OCI-LY1 (cell line): ENCODE data around the gene USP47.

ENCODE experiments used
- H2AFZ ChIP-seq: fragments of 200-600 bp; sonication (generic), shearing (Covaris generic); 2 replicates; pipeline ENCODE4 v1.6.0; 2014; ENCODE audit warnings: antibody characterized with exemption, mild to moderate bottlenecking, low read length
- H3F3A ChIP-seq: fragments of 200-600 bp; sonication (generic), shearing (Covaris generic); 2 replicates; pipeline ENCODE4 v1.6.0; 2014; ENCODE audit warnings: mild to moderate bottlenecking, antibody characterized with exemption, low read length, moderate library complexity; ENCODE audit not compliant: insufficient read depth
- H3K27ac ChIP-seq: fragments of 200-600 bp; sonication (generic); 2 replicates; pipeline ENCODE4 v1.5.1; 2014; ENCODE audit warnings: low read length, mixed run types, mild to moderate bottlenecking, low read depth; ENCODE audit not compliant: poor library complexity, severe bottlenecking
- H3K27me3 ChIP-seq: fragments of 200-600 bp; sonication (generic); 2 replicates; pipeline ENCODE4 v1.6.0; 2014; ENCODE audit warnings: antibody characterized with exemption, mild to moderate bottlenecking, low read length, moderate library complexity; ENCODE audit not compliant: insufficient read depth
- H3K36me3 ChIP-seq: fragments of 200-600 bp; sonication (generic); 2 replicates; pipeline ENCODE4 v1.6.1; 2014; ENCODE audit warnings: mild to moderate bottlenecking, antibody characterized with exemption, low read length, moderate library complexity, mixed read lengths; ENCODE audit not compliant: insufficient read depth
- H3K4me1 ChIP-seq: fragments of 200-600 bp; sonication (generic); 2 replicates; pipeline ENCODE4 v1.5.1; 2014; ENCODE audit warnings: mild to moderate bottlenecking, low read length, moderate library complexity; ENCODE audit not compliant: insufficient read depth, severe bottlenecking
- H3K4me2 ChIP-seq: fragments of 200-600 bp; sonication (generic), shearing (Covaris generic); 2 replicates; pipeline ENCODE4 v1.6.1; 2014; ENCODE audit warnings: low read length
- H3K4me3 ChIP-seq: fragments of 200-600 bp; sonication (generic); 2 replicates; pipeline ENCODE4 v1.5.1; 2014; ENCODE audit warnings: low read length, low read depth, mild to moderate bottlenecking, mixed read lengths; ENCODE audit not compliant: poor library complexity, severe bottlenecking
- H3K79me2 ChIP-seq: fragments of 200-600 bp; shearing (Covaris generic); 2 replicates; pipeline ENCODE4 v1.6.1; 2016; ENCODE audit warnings: mixed run types, low read length, mixed read lengths; ENCODE audit not compliant: insufficient read depth
- H3K9ac ChIP-seq: fragments of 200-600 bp; sonication (generic), shearing (Covaris generic); 2 replicates; pipeline ENCODE4 v1.6.1; 2014; ENCODE audit warnings: mild to moderate bottlenecking, low read length, mixed read lengths
- H3K9me2 ChIP-seq: fragments of 200-600 bp; sonication (generic), shearing (Covaris generic); 2 replicates; pipeline ENCODE4 v1.6.1; 2014; ENCODE audit warnings: low read depth, mild to moderate bottlenecking, low read length, mixed read lengths
- H3K9me3 ChIP-seq: fragments of 200-600 bp; shearing (Covaris generic); 2 replicates; pipeline ENCODE4 v1.6.1; 2014; ENCODE audit warnings: low read length, mixed read lengths
- H4K20me1 ChIP-seq: fragments of 200-600 bp; sonication (generic), shearing (Covaris generic); 2 replicates; pipeline ENCODE4 v1.6.0; 2016; ENCODE audit warnings: mild to moderate bottlenecking, low read length; ENCODE audit not compliant: insufficient read depth
- CTCF ChIP-seq: fragments of 200-600 bp; sonication (generic), shearing (Covaris generic); IDR thresholded peaks from 2 replicates; pipeline ENCODE4 v1.5.1; 2017; ENCODE audit warnings: mild to moderate bottlenecking, antibody characterized with exemption, low read length, moderate library complexity, mixed read lengths
- EZH2 ChIP-seq: fragments of 200-600 bp; sonication (generic), shearing (Covaris generic); IDR thresholded peaks from 2 replicates; pipeline ENCODE4 v1.8.0; 2017; ENCODE audit warnings: borderline replicate concordance, mixed run types, mild to moderate bottlenecking, antibody characterized with exemption, low read length, moderate library complexity, mixed read lengths

Gene USP47

GRCh38 chr11:12003336-12003735, 161.6 kb downstream of the USP47 start:
- Histone ChIP-seq H3K27ac (no peak overlapping the region), H3K27me3 (no peaks in the 10 kb centered on the region), H3K4me1 (no peaks in the 10 kb centered on the region), H2AFZ (no peak overlapping the region), H3K9ac (no peak overlapping the region), H3K4me3 (no peak overlapping the region), H3K9me2 (no peaks in the 10 kb centered on the region), H3K4me2 (no peak overlapping the region), H4K20me1 (no peaks in the 10 kb centered on the region), H3F3A (no peaks in the 10 kb centered on the region), H3K9me3 (no peaks in the 10 kb centered on the region), H3K79me2 (no peaks in the 10 kb centered on the region), H3K36me3 (no peaks in the 10 kb centered on the region)
- TF ChIP-seq EZH2 (no peak), CTCF (no peak)

GRCh38 chr11:12003815-12004214, 162.0 kb downstream of the USP47 start:
- Histone ChIP-seq H3K27ac (no peak overlapping the region), H3K79me2 (no peaks in the 10 kb centered on the region), H2AFZ (no peak overlapping the region), H3K9me3 (no peaks in the 10 kb centered on the region), H3K4me2 (no peak overlapping the region), H3K9ac (no peak overlapping the region), H4K20me1 (no peaks in the 10 kb centered on the region), H3K9me2 (no peaks in the 10 kb centered on the region), H3K27me3 (no peaks in the 10 kb centered on the region), H3K4me3 (no peak overlapping the region), H3K4me1 (no peaks in the 10 kb centered on the region), H3F3A (no peaks in the 10 kb centered on the region), H3K36me3 (no peaks in the 10 kb centered on the region)
- no peak for TF ChIP-seq EZH2
- TF ChIP-seq CTCF, result no peak

GRCh38 chr11:12005061-12005460, 163.3 kb downstream of the USP47 start:
- H3K79me2 ChIP-seq, result no peaks in the 10 kb centered on the region
- H3K4me2 ChIP-seq, result no peak overlapping the region
- H3K9ac ChIP-seq, result no peak overlapping the region

More at GRCh38 chr11:12005061-12005460, 163.3 kb downstream of the USP47 start:
- TF ChIP-seq EZH2, result no peak
- no peak for TF ChIP-seq CTCF
- Histone ChIP-seq H3K27me3 (no peaks in the 10 kb centered on the region), H2AFZ (no peak overlapping the region), H3K27ac (no peak overlapping the region), H4K20me1 (no peaks in the 10 kb centered on the region), H3F3A (no peaks in the 10 kb centered on the region), H3K4me1 (no peaks in the 10 kb centered on the region), H3K9me2 (no peaks in the 10 kb centered on the region), H3K9me3 (no peaks in the 10 kb centered on the region), H3K36me3 (no peaks in the 10 kb centered on the region), H3K4me3 (no peak overlapping the region)
